HuH-7.5 (cell line): Measurements from ENCODE around the gene MRO.
"Not testable (repeated sequence)": the region's sequence is repeated elsewhere in the genome, so short reads cannot be mapped to it uniquely, and the experiment has no call there.

Experiments used
- DNase-seq: peaks from one replicate; pipeline ENCODE4 v3.0.0; 2011; ENCODE audit warnings: low spot score

Gene MRO

GRCh38 chr18:50791599-50792438 is 28.0 kb downstream of the MRO start:
- no peak for DNase-seq

GRCh38 chr18:50790948-50791347 is 28.9 kb downstream of the MRO start:
- no peak for DNase-seq

- no peak for DNase-seq
These were observed 29.6 kb downstream of the MRO start for GRCh38 chr18:50790241-50790640.

DNA sequence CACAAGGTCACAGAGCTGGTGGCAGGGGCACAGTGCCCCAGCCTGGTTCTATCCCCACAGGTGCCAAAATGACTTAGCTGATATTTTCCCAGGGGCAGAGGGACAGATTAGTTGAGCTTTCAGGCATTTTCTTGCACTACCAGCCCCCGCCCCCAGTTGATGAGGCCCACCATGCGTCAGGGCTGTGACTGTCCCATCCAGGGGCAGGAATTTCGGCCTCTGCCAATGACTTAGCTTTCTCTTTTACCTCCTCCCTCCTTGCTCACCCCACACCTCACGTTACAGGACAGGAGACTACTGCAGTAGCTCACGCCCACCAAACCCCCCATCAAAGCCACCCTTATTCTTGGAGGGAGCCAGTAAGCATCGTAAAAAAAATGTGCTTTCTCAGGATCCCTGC is 31.5 kb downstream of the MRO start:
- DNase-seq = no peak

DNA sequence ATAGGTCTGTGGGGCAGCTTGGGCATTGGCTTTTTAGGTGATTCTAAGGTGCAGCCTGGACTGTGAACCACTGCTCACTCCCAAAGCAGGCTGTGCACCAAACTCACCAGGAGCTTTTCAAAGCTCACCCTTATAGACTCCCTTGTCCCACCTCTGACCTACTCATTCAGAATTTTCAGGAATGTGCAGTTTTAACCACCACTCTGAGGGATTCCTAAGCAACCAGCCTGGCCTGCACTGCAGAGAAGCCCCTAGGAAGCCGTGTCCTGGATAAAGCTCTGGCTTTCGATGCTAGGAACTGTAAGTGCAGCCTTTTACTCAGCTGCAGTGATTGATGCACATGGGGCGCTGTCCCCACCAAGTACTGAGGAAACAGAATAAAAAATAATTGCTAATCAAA is 33.0 kb downstream of the MRO start:
- DNase-seq = no peak

DNA sequence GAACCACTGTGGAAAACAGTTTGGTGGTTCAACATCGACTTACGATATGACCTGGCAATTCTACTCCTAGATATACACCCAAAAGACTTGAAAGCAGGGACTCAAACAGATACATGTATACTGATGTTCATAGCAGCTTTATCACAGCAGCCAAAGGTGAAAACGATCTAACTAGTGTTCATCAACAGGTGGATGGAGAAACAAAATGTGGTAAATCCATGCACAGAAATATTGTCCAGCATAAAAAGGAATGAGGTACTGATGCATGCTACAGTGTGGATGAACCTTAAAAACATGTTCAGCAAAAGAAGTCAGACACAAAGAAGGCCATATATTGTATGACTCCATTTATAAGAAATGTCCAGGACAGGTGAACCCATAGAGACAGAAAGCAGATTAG is 36.3 kb downstream of the MRO start:
- DNase-seq = no peak

DNA sequence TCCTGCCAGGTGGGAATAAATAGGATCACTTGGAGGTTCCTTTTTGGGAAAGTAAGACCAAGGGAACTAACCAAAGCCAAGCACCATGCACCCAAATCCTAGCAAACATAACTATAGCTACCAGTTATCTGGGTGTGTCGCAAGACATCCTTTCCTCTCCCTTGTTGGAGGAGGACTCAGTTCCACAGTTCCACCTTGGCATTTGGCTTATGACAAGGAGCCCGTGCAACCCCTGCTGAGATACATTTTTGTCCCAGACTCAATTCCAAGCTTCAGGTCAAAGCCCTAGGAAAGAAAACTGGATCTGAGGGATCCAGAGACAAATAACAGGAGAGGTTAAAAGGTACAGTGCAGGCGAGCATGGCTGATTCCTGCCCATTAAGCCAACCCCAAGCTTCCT is 40.8 kb downstream of the MRO start:
- not testable (repeated sequence) for DNase-seq

DNA sequence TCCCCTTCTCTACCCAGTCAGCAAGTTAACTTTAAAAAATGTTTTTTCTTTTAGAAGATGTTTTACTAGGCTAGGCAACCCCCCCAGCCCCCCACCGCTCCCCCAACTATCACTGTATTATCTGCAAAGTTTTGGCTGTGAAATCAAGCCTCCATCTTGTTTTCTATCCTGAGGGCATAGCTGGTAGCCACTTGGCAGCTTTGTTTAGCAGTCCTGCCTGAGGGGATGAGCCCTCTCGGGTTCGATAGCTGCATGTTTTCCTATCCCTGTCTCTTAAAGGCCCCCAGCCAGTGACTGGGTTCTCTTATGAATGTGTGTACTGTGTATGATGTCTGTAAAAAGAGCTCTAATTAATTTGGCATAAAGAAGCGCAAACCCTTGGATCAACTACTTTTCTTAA is 43.4 kb downstream of the MRO start:
- no peak for DNase-seq

GRCh38 chr18:50775726-50776125 is 44.1 kb downstream of the MRO start:
- no peak for DNase-seq

DNA sequence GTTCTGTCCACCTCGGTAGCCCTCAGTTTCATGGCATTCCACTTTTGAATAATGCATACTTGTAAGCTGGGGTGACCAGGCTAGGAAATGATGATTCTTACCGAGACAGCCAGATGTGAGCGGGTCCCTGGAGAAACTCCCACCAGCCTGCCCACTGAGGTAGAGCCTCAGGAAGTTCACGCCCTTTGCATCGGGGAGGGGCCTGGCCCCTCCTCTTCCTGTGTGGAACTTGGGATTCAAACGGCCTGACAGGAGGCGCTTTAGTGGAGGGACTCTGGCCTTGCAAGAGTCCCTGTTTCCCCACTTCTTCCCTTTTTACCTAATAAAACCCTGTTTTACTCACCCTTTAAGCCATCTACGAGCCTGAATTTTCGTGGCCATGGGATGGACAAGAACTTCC is 44.6 kb downstream of the MRO start:
- DNase-seq = no peak

DNA sequence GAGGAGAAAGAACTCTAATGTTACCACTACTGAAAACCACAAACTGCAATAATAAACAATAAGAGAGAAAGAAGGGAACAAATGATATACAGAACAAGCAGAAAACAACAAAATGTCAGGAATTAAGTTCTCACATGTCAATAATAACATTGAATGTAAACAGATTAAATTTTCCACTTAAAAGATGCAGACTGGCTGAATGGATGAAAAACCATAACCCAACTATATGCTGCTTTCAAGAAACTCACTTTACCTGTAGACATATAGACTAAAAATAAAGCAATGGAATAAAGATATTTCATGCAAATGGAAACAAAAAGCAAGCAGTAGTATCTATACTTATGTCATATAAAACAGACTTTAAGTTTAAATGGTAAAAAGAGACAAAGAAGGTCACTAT is 50.4 kb downstream of the MRO start:
- DNase-seq = no peak

DNA sequence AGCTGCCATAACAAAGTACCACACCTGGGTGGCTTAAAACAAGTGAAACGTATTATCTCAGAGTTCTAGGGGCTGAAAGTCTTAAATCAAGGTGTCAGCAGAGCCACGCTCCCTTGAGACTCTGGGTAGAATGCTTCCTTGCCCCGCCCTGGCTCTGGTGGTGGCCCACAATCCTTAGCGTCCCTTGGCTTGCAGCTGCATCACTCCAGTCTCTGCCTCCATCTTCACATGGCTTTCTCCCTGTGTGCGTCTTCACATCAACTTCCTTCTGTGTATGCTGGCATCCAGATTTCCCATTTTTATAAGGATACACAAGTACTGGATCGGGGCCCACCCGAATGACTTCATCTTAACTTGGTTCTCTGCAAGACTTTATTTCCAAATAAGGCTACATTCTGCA is 62.5 kb downstream of the MRO start:
- no peak for DNase-seq

GRCh38 chr18:50754297-50754696 is 65.5 kb downstream of the MRO start:
- DNase-seq = no peak

DNA sequence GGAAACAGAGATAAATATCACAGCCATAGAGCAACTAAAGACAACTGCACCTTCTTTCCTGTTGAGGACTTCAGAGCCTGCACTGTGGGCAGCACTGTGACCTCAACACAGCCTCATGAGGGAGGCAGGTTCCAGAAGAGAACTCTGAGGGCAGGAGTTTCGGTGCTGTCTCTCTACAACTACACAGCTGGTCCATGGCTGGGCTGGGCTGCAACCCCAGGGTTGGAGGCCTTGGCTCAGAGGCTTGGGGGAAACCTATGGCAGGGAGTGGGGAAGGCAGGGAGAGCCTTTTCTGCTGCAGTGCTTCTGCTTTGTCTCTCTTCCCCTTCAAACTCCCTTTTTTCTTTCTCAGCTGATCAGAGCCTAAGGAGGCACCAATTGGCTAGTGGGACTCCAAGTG is 66.5 kb downstream of the MRO start:
- no peak for DNase-seq

DNA sequence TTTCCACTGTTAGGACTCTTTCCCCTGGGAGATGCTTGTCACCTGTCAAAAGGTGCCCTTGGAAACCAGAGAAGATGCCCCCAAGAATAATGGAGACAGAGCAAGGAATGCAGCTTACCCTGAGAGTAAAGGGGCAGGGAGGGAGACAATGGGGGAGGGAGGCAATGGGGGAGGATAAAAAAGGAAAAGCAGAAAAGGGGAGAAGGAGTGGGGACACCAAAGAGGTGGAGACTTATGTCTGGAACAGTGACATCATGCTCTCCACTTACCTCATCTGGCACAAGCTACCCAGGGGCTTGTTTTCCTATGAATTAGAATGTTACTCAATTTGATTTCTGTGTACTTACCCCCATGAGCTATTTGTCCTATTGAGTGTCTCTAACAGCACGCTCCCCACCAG is 67.9 kb downstream of the MRO start:
- DNase-seq = no peak

DNA sequence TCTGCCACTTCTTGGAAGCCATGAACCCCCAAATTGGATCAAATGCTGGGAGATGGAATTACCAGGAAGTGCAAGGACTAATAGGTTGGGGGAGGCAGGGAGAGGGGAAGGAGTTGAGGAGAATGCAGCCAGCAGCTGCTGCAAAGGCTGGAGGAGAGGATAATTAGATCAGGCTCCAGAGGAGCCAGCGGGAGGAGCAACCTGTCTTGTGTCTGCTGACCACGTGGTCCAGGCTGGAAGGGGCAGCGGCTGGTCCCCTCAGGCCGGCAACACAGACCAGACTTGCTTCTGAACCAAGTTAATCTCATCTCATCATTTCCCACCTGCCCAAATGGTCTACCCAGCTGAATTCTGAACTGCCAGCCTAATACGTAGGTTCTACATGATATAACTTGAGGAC is 68.3 kb downstream of the MRO start:
- DNase-seq = no peak

DNA sequence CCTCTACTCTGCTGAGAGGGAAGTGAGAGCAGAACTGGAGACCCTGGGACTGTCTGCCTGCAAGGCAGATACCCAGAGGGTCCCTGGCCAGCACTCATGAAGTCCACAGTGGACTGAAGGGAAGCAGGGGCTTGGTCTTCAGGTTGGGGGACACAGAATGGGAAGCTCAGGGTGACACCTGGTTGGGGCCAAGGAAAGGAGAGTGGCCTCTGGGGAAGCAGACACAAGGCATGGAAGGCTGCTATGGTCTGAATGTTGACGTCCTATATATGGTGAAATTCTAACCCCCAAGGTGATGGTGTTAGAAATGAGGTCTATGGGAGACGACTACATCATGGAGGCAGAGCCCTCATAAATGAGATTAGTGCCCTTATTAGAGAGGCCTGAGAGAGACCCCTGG is 69.3 kb downstream of the MRO start:
- DNase-seq = no peak

DNA sequence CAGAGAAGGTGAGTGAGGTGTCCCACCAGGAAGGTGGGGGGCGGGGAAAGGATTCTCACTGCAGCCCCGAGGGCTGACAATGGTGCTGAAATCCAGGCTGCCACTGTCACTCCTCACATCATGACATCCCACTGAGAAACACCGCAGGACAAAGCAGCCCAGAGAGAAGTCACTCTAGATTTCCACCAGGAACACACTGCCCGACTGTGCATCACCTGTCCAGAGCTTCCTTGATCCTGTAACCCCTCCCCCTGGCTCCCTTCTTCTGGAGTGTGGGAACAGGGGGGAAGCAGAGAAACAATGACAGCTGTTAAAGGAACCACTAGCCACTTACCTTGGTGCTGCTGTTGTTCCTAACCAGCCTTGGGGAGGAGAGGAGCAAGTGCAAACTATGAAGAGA is 69.9 kb downstream of the MRO start:
- DNase-seq = no peak

GRCh38 chr18:50749421-50749820 is 70.4 kb downstream of the MRO start:
- no peak for DNase-seq

GRCh38 chr18:50748243-50749229 is 71.3 kb downstream of the MRO start:
- no peak for DNase-seq

- DNase-seq = no peak
These were observed 72.0 kb downstream of the MRO start for GRCh38 chr18:50747849-50748242.

GRCh38 chr18:50745945-50746344 is 73.9 kb downstream of the MRO start:
- DNase-seq = no peak
